Activated effector memory CD4-positive, alpha-beta T cell treated with Interleukin-2 at 50 U/mL for 16 hours (primary cell): ENCODE measurements around the gene TAPT1.

Source experiments
- DNase-seq: peaks from one replicate; pipeline ENCODE4 v3.0.0-alpha.2; 2020

TAPT1 gene

DNA sequence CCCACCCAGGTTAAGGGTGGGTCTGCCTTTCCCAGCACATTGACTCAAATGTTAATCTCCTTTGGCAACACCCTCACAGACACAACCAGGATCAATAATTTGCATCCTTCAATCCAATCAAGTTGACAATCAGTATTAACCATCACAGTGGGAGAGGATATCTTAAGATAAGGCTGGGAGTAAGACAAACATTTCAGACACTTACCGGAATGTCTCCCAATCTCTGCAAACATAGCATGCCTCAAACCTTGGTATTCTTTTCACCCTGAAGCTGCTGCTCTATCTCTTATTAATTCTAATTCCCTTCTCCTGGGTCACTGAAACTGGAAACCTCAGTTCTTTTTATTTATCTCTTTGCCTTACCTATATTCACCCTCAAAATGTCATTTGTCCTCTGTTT lies 19.0 kb upstream of the TAPT1 start:
- DNase-seq: no peak

DNA sequence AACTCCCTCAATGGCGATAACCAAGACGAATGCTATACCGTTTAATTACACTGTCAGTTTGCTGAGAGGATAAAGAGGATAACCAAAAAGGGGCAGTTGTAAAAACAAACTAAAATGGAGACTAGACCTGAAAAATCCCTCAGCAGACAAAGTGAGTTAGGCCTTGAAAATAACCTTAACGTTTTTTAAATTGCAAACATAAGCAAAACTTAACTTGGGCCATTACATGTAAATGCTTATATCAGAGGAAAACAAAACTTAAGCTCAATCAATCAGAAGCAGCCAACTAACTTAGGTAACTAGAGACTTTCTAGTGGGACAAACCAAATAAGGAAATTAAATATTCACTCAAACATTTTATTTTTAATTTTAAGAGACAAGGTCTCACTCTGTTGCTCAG lies 17.0 kb upstream of the TAPT1 start:
- DNase-seq: no peak

GRCh38 chr4:16240300-16240699 lies 14.0 kb upstream of the TAPT1 start:
- no peak for DNase-seq

- no peak for DNase-seq
These were observed 12.8 kb upstream of the TAPT1 start for GRCh38 chr4:16239086-16239485.

DNA sequence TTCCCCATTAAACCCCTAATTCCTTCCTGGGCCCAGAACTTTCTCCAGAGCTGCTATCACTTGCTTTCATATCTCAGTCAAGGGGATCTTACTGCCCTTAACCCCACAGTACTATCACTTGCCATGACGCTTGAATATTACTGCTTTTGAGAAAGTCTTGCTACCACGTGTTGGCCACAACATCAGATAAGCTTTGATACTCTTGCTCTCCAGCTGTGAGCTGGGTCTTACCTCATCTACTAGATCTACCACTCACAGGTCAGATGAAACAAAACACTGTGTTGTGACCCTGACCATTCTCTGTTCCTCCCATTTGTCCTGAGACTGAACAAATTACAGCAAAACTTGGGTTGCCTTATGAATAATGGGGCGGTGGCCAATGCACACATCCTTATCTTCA lies 12.1 kb upstream of the TAPT1 start:
- DNase-seq: no peak

DNA sequence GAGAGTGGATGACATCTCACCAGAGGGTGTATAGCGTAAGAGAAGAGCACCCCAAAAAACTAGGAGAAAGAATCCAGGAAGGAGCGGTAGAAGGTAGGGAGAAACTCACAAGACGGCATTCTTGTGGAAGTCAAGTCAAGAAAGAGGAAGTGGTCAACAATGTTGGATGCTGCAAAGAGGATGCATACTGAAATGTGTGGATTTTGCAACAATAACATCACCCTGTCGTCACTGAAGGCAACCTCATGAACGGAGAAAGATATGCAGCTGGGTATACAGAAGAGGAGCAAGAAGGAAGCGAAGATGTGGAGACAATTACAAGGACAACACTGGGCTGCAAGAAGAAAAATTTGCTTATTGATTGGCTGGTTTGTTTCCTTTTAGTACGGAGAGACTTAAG lies 11.4 kb upstream of the TAPT1 start:
- no peak for DNase-seq

GRCh38 chr4:16236402-16237023 lies 10.2 kb upstream of the TAPT1 start:
- DNase-seq: no peak

GRCh38 chr4:16235209-16235608 lies 8.9 kb upstream of the TAPT1 start:
- no peak for DNase-seq

GRCh38 chr4:16233569-16234177 lies 7.4 kb upstream of the TAPT1 start:
- DNase-seq: no peak

DNA sequence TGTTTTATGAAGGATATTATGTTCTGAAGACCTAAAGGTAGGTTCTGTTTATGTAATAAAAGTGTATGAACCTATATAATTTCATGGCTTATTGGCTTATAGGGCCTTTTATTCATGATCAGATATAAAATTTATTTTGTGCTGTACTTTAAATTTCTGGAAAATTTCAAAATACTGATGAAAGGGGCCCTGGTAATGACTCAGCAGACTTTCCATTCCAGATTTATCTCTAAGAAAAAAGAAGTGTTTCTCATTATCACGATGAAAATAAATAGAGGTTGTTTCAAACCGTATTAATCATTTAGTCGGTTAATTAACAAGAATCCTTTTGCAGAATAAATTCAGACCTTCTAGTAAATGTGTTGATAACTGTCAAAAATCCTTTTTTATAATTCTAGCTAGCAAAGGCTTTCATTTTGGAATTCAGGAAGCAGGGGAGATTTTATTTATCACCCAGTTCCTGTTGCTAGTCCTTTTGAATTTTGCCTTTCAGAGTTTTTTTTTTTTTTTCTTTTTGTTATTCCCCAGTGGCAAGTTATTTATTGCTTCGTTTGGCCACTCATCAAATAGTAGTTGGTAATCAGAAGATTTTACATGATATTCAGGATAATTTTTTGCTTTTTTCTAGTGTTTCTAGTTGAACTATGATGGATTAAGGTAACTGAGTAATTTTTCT lies 5.4 kb upstream of the TAPT1 start:
- no peak for DNase-seq

DNA sequence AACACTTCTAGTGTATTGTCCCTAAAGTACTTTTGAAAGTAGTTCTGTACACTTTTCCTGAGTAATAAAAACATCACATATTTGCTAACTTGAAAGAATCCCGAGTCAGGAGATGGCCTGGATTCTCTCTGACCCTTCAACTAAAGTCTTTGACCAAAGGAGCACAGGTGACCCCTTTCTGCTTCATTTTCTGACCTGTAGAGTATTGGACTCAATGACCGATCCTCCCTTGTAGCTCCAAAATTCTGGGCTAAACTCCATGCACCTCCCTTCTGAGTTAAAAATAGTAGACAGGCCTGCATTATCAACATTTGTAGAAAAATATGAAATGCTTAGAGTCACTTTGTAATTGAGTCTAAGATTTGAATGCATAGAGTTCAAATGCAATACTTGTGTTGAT lies 4.0 kb upstream of the TAPT1 start:
- no peak for DNase-seq

- no peak for DNase-seq
These were observed 3.3 kb upstream of the TAPT1 start for GRCh38 chr4:16229604-16230003.

GRCh38 chr4:16227462-16227868 lies 1.2 kb upstream of the TAPT1 start:
- DNase-seq: peak; percentile 12

GRCh38 chr4:16226816-16227461 lies 668 bp upstream of the TAPT1 start:
- DNase-seq: peak; percentile 20

DNA sequence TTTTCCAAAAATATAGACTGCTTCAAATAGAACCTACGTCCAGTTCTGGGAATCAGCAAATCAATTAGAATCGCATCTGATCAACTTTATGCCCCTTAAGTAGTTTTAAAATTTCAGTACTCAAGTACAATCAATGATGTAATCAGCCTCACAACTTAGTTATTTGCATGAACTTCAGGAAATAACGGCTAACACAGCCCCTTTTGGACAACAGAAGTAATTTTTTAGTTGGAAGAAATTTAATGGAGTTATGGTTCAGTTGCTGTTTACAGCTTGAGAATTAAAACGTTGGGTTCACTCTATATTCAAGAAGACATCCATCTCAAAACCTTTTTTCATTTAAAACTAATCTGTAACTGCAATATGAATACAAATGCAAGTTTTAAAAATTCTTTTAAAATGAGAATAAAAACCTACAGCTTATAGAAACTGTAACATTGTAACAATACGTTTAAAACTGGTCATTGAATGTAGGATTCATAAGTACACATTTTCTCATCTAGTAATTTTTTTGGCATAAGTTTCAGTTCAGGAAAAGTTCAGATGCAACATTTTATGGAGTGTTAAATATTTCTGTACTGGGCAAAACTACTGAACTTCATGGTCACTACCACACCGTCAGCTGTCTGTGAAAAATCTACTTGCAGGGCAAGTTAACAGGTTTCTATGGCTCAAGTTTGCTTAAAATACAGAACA lies 956 bp downstream of the TAPT1 start:
- DNase-seq: no peak

DNA sequence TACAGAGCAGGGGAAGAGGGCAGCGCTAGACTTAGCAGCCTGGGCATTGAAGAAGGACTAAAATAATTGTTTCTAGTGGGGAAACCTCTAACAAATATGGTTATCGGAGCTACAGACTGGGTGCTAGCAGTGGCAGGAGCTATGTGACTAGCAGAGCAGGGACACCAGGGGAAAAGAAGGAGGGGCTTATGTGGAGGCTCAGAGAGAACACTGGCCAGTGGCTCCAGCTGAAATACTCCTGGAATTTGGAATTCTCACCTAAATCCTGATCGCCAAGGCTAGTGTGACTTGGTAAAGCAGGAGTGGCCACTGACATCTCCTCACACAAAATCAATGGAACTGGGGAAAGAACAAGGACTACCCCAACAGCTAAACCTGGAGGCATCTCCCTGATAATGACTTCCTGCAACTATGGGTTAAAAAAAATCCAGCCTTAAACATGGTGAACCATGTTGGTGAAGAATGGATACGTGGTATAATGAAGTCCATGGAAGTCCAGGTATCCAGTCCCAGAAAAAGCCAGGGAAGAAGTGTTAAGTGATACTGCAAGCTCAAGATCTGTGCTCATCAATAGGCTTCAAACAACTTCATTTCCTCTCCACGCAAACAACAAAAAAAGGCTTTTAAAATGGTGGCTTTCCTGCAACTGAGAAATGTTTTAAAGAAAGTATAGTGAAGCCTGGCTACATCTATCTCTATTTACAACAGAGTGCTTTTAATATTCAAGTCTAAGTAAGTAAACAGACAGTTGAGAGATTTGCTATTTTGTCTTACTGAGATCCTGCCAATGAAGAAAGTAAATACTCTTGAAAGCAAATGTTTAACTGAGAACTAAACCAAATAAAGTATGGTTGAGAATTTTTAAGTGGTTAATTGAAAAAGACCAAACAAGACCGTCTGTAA lies 1.8 kb downstream of the TAPT1 start:
- no peak for DNase-seq

DNA sequence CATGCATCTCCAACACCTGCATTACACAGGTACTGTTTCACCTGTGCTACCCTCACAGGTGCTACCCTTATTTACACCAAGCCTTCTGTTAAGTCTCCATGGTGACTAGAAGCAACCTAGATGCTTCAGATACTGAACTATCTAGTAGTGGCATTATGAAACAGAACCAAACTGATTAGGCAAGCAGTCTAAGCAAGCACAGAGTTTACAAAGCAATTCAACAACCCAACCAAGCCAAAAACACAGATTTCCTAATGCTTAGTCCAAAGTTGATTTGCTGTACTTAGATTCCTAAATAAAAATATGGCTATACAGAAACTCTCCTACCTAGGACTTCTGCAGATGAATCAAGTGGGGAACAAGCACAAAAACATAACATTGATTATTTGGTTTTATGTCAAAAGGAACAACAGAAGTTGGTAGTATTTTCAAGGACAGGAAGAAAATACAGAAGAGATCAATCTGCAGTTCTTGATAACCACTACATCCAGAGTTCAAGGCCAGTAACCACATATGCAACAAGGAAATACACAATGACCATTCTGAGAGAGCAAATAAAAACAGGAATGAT lies 3.2 kb downstream of the TAPT1 start:
- no peak for DNase-seq

DNA sequence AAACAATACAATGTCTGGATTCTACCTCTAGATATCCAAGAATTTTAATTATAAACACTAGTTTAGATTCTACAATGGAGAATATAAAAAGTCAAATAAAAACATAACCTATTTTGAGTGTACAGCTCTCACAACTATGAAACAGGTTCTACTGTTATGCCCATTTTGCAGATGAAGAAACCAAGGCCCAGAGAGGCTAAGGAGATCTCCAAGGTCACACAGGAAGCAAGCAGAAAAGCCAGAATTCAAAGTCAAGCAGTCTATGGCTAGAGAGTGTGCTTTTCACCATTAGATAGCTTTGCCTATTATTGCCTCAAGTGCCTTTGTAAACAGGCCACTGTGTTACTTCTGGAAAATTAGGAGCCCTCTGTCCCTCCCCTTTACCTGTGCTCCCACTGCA lies 7.3 kb downstream of the TAPT1 start:
- DNase-seq: no peak

DNA sequence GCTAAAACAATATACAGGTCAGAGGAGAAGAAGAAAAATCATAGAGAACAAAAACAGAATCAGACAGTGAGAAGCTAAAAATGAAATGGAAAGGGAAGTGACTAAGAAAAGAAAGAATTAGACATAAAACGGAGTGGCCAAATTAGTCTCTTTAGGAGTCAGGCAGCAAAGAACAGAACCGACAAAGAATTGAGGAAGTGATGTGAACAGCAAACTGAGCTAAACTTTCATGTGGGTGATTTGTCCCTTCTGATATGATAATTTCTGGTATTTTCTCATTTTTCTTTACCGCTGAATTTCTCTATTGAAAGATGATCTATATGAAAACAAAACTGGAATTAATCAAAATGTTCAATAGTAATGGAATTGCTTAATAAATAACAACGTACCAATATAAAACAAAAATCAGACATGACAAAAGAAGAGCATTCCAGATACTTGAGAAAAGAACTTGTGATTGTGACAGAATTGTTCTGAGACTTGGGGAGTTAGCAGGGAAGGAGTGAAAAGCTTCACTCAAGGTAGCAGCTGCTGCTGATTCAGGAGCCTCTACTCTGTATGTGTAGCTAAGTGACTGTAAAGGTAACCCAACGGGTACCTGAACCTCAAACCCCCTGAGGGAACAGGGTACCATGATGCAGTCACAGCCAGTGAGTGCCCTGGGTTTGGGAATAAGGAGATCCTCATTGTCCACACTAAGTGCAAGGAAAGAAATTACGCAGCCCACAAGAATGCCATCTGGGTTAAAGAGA lies 8.8 kb downstream of the TAPT1 start:
- DNase-seq: no peak

DNA sequence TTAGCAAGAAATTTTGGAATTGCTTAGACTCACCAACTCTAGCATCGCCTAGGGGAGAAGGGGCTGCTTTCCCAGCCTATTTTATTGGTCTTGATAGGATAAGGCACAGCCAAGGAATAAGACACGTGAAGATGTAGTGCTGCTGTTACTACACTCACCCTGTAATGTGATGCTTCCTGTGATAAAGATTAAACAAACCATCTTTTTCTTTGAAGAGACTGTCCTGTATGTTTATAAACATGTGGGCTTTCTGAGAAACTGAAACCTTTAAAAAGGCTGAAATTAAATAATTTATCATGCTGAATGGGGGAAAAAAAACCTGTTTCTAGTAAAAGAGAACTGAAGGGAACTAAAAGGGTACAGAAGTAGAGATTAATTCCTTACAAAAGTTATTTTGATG lies 13.2 kb downstream of the TAPT1 start:
- no peak for DNase-seq

- no peak for DNase-seq
These were observed 14.0 kb downstream of the TAPT1 start for GRCh38 chr4:16212138-16212782.
